Neural progenitor cell (in vitro differentiated cells): Measurements from ENCODE around the gene CYFIP1. TPM values are rescaled to one million over a fixed set of nuclear protein-coding genes. Genes with fewer than 3 reads are reported as not detected.

Experiments used
- DNase-seq: peaks from one replicate; pipeline ENCODE4 v3.0.0-alpha.2; 2016; ENCODE audit warnings: low spot score
- H2AFZ ChIP-seq: fragments of 200-600 bp; sonication (generic); replicated peaks from 2 replicates; pipeline ENCODE4 v1.6.1; 2016; ENCODE audit warnings: antibody characterized with exemption
- H3F3A ChIP-seq: fragments of 200-600 bp; sonication (generic); 2 replicates; pipeline ENCODE4 v1.6.1; 2016; ENCODE audit warnings: antibody characterized with exemption, low read depth
- H3K27ac ChIP-seq: fragments of 200-600 bp; sonication (generic); 2 replicates; pipeline ENCODE4 v1.5.1; 2016; ENCODE audit warnings: mild to moderate bottlenecking
- H3K27me3 ChIP-seq: fragments of 200-600 bp; sonication (generic); 2 replicates; pipeline ENCODE4 v1.6.1; 2016; ENCODE audit warnings: mild to moderate bottlenecking, moderate library complexity
- H3K36me3 ChIP-seq: fragments of 200-600 bp; sonication (generic); 2 replicates; pipeline ENCODE4 v1.5.1; 2016
- H3K4me1 ChIP-seq: fragments of 200-600 bp; sonication (generic); 2 replicates; pipeline ENCODE4 v1.6.1; 2016; ENCODE audit warnings: mixed run types
- H3K4me2 ChIP-seq: fragments of 200-600 bp; sonication (generic); 2 replicates; pipeline ENCODE4 v1.6.1; 2016
- H3K4me3 ChIP-seq: fragments of 200-600 bp; sonication (generic); 2 replicates; pipeline ENCODE4 v1.5.1; 2016
- H3K79me2 ChIP-seq: fragments of 200-600 bp; sonication (generic); 2 replicates; pipeline ENCODE4 v1.6.1; 2016; ENCODE audit warnings: low read depth
- H3K9ac ChIP-seq: fragments of 200-600 bp; sonication (generic); 2 replicates; pipeline ENCODE4 v1.6.1; 2016
- H3K9me3 ChIP-seq: fragments of 200-600 bp; sonication (generic); 2 replicates; pipeline ENCODE4 v1.5.1; 2016; ENCODE audit warnings: low read depth
- H4K20me1 ChIP-seq: fragments of 200-600 bp; sonication (generic); 2 replicates; pipeline ENCODE4 v1.6.1; 2016; ENCODE audit warnings: low read depth
- H3K27ac Mint-ChIP-seq: 3 replicates; pipeline ENCODE4 v1.8.0; 2021; ENCODE audit warnings: mixed read lengths
- H3K27me3 Mint-ChIP-seq: 2 replicates; pipeline ENCODE4 v1.8.0; 2022; ENCODE audit warnings: low read depth, mild to moderate bottlenecking, inconsistent platforms, moderate library complexity, mixed read lengths; ENCODE audit not compliant: insufficient read depth
- H3K36me3 Mint-ChIP-seq: 3 replicates; pipeline ENCODE4 v1.8.0; 2021; ENCODE audit warnings: mixed read lengths
- H3K4me1 Mint-ChIP-seq: 3 replicates; pipeline ENCODE4 v1.8.0; 2021; ENCODE audit warnings: mixed read lengths
- H3K4me3 Mint-ChIP-seq: 3 replicates; pipeline ENCODE4 v1.8.0; 2021; ENCODE audit warnings: mild to moderate bottlenecking, moderate library complexity, mixed read lengths
- H3K9me3 Mint-ChIP-seq: 3 replicates; pipeline ENCODE4 v1.8.0; 2020; ENCODE audit warnings: mixed read lengths
- CTCF ChIP-seq: fragments of 200-600 bp; sonication (generic); IDR thresholded peaks from 2 replicates; pipeline ENCODE4 v1.5.1; 2017; ENCODE audit warnings: antibody characterized with exemption, mild to moderate bottlenecking
- EZH2 ChIP-seq: fragments of 200-600 bp; sonication (generic); IDR thresholded peaks from 2 replicates; pipeline ENCODE4 v1.6.1; 2017; ENCODE audit warnings: antibody characterized with exemption, mild to moderate bottlenecking, moderate library complexity
- EZH2phosphoT487 ChIP-seq: fragments of 200-600 bp; sonication (generic); IDR thresholded peaks from 2 replicates; pipeline ENCODE4 v1.6.1; 2017; ENCODE audit warnings: antibody characterized with exemption
- total RNA-seq: library from RNA; depleted of rRNA; stranded (reverse); fragments of >200 nt; gene quantifications from 2 replicates; pipeline ENCODE4 v1.2.3, GENCODE V29; 2015; ENCODE audit warnings: low replicate concordance

Gene CYFIP1
- total RNA-seq, 1 donor from 2014 or later, result 94.6 TPM

- no peak for DNase-seq
- Histone ChIP-seq H3F3A (peaks cover 12% of the 10 kb centered on the region), H3K27me3 (peaks cover 43% of the 10 kb centered on the region), H3K36me3 (no peaks in the 10 kb centered on the region), H4K20me1 (peaks cover 34% of the 10 kb centered on the region), H3K4me1 (peaks cover 4% of the 10 kb centered on the region), H3K9me3 (no peaks in the 10 kb centered on the region), H3K79me2 (peaks cover 36% of the 10 kb centered on the region), H3K27ac (no peak overlapping the region), H3K4me2 (peak overlapping the region; percentile 96), H2AFZ (peak overlapping the region; percentile 90), H3K9ac (no peak overlapping the region), H3K4me3 (peak overlapping the region; percentile 93)
- Mint-ChIP-seq H3K9me3 (peaks cover 2% of the 10 kb centered on the region), H3K4me1 (peaks cover 8% of the 10 kb centered on the region), H3K4me3 (peak overlapping the region; percentile 91), H3K27me3 (peaks cover 5% of the 10 kb centered on the region), H3K27ac (no peak overlapping the region), H3K36me3 (no peaks in the 10 kb centered on the region)
- TF ChIP-seq EZH2phosphoT487 (no peak), EZH2 (no peak), CTCF (no peak)
Measured at GRCh38 chr15:22981051-22981840, 1.1 kb upstream of the CYFIP1 start.

GRCh38 chr15:22979238-22980188, 655 bp downstream of the CYFIP1 start:
- peaks cover 51% of the 10 kb centered on the region for H4K20me1 ChIP-seq
- Mint-ChIP-seq H3K36me3 (peaks cover 5% of the 10 kb centered on the region), H3K4me3 (peak overlapping the region; percentile 100), H3K4me1 (peaks cover 8% of the 10 kb centered on the region), H3K9me3 (peaks cover 6% of the 10 kb centered on the region), H3K27me3 (peaks cover 5% of the 10 kb centered on the region), H3K27ac (peak overlapping the region; percentile 24)
- peak overlapping the region; percentile 71 for H2AFZ ChIP-seq
- H3K36me3 ChIP-seq, result no peaks in the 10 kb centered on the region
- H3K27ac ChIP-seq, result no peak overlapping the region
- peaks cover 4% of the 10 kb centered on the region for H3K4me1 ChIP-seq
- peak overlapping the region; percentile 93 for H3K4me3 ChIP-seq
- peak; percentile 12 for TF ChIP-seq EZH2phosphoT487
- TF ChIP-seq CTCF, result no peak
- peak; percentile 35 for TF ChIP-seq EZH2
- H3K27me3 ChIP-seq, result peaks cover 43% of the 10 kb centered on the region
- H3K4me2 ChIP-seq, result peak overlapping the region; percentile 96
- peaks cover 53% of the 10 kb centered on the region for H3K79me2 ChIP-seq
- peak; percentile 78 for DNase-seq
- H3K9me3 ChIP-seq, result no peaks in the 10 kb centered on the region
- H3K9ac ChIP-seq, result peak overlapping the region; percentile 2
- peaks cover 12% of the 10 kb centered on the region for H3F3A ChIP-seq

- H2AFZ ChIP-seq, result no peak overlapping the region
- Mint-ChIP-seq H3K4me3 (peak overlapping the region; percentile 100), H3K36me3 (peaks cover 5% of the 10 kb centered on the region), H3K4me1 (peaks cover 8% of the 10 kb centered on the region), H3K27me3 (peaks cover 5% of the 10 kb centered on the region), H3K27ac (no peak overlapping the region), H3K9me3 (peaks cover 6% of the 10 kb centered on the region)
- peak overlapping the region; percentile 96 for H3K4me2 ChIP-seq
- TF ChIP-seq EZH2phosphoT487, result peak; percentile 21
- no peak for TF ChIP-seq CTCF
- H3K79me2 ChIP-seq, result peaks cover 61% of the 10 kb centered on the region
- H3K27me3 ChIP-seq, result peaks cover 43% of the 10 kb centered on the region
- no peak overlapping the region for H3K9ac ChIP-seq
- no peaks in the 10 kb centered on the region for H3K9me3 ChIP-seq
- H3K4me1 ChIP-seq, result peaks cover 4% of the 10 kb centered on the region
- H3K4me3 ChIP-seq, result peak overlapping the region; percentile 93
- H3K27ac ChIP-seq, result no peak overlapping the region
- peak; percentile 17 for DNase-seq
- no peaks in the 10 kb centered on the region for H3K36me3 ChIP-seq
- H3F3A ChIP-seq, result peaks cover 12% of the 10 kb centered on the region
- H4K20me1 ChIP-seq, result peaks cover 58% of the 10 kb centered on the region
Measured at GRCh38 chr15:22978691-22979237, 1.4 kb downstream of the CYFIP1 start.
